HG03354 (cell line): ENCODE measurements around the gene MINDY4.
A peak's percentile ranks its signal among the peaks of the same experiment; 100 is the strongest.

Experiments used
- ATAC-seq: cut with Tn5 transposase; IDR thresholded peaks from one replicate; pipeline ENCODE4 v1.9.1; 2021; ENCODE audit warnings: mild to moderate bottlenecking; ENCODE audit not compliant: unreplicated experiment, poor library complexity, severe bottlenecking

Gene MINDY4

GRCh38 chr7:30765408-30765807 is 5.8 kb upstream of the MINDY4 start:
- no peak for ATAC-seq

GRCh38 chr7:30770845-30771173 is 408 bp upstream of the MINDY4 start:
- no peak for ATAC-seq

- ATAC-seq: peak; percentile 29
These were observed 736 bp downstream of the MINDY4 start for GRCh38 chr7:30771880-30772425.

GRCh38 chr7:30772984-30773383 is 1.8 kb downstream of the MINDY4 start:
- no peak for ATAC-seq

GRCh38 chr7:30775992-30776391 is 4.8 kb downstream of the MINDY4 start:
- no peak for ATAC-seq

- no peak for ATAC-seq
These were observed 5.8 kb downstream of the MINDY4 start for GRCh38 chr7:30776971-30777370.

- no peak for ATAC-seq
These were observed 7.2 kb downstream of the MINDY4 start for GRCh38 chr7:30778255-30779025.

GRCh38 chr7:30779574-30779973 is 8.4 kb downstream of the MINDY4 start:
- no peak for ATAC-seq

- no peak for ATAC-seq
These were observed 9.7 kb downstream of the MINDY4 start for GRCh38 chr7:30780941-30781340.

- ATAC-seq: no peak
These were observed 11.5 kb downstream of the MINDY4 start for GRCh38 chr7:30782690-30783089.

GRCh38 chr7:30785786-30786185 is 14.6 kb downstream of the MINDY4 start:
- ATAC-seq: no peak

GRCh38 chr7:30787486-30787885 is 16.3 kb downstream of the MINDY4 start:
- no peak for ATAC-seq

GRCh38 chr7:30788640-30789333 is 17.6 kb downstream of the MINDY4 start:
- ATAC-seq: no peak

GRCh38 chr7:30789334-30789711 is 18.1 kb downstream of the MINDY4 start:
- ATAC-seq: no peak

- ATAC-seq: no peak
These were observed 19.1 kb downstream of the MINDY4 start for GRCh38 chr7:30790356-30790755.

- no peak for ATAC-seq
These were observed 19.9 kb downstream of the MINDY4 start for GRCh38 chr7:30791114-30791513.

GRCh38 chr7:30795161-30795948 is 24.1 kb downstream of the MINDY4 start:
- peak; percentile 14 for ATAC-seq

- no peak for ATAC-seq
These were observed 25.1 kb downstream of the MINDY4 start for GRCh38 chr7:30796105-30796869.

- no peak for ATAC-seq
These were observed 26.2 kb downstream of the MINDY4 start for GRCh38 chr7:30797176-30798040.
